HG02678 (cell line): ENCODE results near the gene SGSH.

Experiments
- ATAC-seq: cut with Tn5 transposase; IDR thresholded peaks from one replicate; pipeline ENCODE4 v1.9.1; 2021; ENCODE audit warnings: mild to moderate bottlenecking, moderate library complexity; ENCODE audit not compliant: unreplicated experiment

The SGSH gene

DNA sequence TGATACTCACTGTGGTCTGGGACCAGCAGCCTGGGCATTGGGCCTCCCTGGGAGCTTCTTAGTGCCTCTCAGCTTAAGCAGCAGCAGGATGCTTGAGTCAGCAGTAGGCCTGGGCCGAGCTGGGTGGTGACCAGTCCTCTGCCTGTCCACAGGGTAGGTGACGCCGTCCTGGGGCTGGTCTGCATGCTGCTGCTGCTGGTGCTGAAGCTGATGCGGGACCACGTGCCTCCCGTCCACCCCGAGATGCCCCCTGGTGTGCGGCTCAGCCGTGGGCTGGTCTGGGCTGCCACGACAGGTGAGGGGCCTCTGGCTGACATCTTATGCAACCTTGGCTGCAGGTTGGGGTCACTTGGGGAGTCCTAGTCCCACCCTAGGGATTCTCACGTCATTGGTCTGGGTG is 7.5 kb upstream of the SGSH start:
- ATAC-seq, result no peak

DNA sequence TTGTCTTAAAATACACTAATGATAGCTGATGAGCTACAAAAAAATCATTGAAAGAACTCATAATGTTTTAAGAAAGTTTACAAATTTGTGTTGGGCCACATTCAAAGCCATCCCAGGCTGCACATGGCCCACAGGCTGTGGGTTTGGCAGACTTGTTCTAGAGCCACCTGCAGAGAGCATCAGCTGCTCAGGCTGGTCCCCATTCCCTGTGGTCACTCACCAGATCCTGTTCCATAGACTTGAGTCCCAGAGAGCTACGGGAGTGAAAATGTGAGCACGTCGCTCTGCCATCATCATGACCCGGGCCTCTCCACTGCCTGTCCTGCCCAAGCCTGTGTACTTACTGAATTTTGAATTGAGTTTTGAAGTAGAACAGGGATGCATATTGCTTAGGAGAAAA is 7.0 kb upstream of the SGSH start:
- no peak for ATAC-seq

DNA sequence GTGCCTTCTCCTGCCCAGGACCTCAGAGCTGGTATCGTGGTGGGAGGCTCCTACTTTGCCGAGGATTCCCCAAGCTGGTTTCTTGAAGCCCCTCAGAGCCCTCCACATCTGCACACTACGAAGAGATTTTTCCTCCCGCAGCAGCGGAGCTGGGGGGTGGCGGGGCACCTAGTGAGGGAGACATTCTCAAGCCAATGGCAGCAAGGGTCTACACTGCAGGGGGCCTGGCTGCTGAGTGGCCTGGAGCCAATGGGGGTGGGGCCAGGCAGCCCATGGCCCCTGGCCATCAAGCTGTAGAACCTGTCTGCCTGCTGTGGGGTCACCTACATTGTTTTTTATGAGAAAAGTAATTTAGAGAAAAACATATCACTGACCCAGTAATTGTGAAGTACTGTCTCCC is 5.1 kb upstream of the SGSH start:
- ATAC-seq, result no peak

DNA sequence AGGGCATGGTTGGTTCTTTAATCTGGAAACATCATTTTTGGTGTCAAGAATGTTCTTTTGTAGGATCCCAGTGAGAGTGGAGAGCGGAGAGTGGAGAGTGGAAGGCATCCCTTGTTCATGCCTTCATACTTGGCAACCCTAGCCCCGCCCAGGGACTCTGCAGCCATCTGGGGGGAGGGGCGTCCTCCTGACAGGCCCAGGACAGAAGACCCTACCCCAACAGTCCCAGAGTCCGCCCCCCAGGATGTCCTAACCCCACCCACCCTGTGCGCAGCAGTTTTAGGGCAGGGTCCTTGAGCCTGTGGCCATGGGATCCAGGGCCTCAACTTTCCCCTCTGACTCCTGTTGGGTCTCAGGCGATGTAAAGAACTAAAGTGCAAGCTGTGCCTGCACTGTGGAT is 4.5 kb upstream of the SGSH start:
- ATAC-seq, result no peak

DNA sequence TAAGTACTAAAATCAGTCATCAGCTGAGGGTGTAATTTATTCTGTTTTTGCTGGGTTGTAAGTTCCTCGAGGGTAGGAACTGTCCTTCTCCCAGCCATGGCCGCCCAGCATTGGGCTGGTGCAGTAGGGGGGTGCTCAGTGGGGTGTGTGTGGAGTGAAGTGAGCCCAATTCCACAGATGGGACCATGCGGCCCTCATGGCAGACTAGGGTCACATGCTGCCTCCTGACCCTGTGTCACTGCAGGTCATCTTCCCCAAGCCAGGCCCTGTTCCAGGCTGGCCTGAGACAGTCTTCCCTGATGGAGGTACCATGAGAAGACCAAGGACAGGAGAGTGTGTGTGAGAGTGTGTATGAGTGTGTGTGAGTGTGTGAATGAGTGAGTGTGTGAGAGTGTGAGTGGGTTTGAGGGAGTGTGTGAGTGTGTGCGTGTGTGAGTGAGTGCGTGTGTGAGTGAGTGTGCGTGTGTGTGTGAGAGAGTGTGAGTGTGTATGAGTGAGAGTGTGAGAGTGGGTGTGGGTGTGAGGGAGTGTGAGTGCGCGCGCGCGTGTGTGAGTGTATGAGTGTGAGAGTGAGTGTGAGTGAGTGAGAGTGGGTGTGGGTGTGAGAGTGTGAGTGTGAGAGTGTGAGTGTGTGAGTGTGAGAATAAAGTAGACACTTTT is 3.8 kb upstream of the SGSH start:
- ATAC-seq, result no peak

DNA sequence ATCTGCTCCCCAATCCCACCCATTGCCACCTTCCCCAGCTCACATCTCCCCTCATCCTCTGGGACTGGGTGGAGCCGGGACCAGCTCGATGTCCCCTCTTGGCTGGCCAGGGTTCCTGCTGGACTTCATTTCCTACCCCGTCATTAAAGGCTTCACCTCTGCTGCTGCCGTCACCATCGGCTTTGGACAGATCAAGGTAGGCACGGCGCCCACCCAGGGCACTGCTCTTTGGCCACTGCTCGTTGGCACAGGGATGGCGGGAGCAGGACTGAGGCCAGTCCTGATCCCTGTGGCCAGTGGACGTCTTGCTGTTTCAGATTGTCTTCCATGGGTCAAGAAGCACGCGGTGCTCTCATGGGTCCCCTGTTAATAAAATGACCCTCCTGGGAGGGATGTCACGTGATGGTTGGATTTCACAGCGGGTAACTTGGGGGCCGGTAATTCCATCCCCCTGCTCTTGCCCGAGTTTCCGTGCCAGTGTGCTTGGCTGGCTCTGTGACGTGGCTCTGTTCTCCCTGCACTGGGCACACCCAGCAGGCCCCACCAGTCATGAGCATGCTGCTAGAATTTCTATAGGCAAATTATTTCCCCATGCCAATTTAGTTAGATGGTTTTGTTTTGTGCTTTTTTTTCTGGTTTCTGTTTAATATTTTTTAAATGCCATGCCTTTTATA is 3.1 kb upstream of the SGSH start:
- ATAC-seq, result no peak

DNA sequence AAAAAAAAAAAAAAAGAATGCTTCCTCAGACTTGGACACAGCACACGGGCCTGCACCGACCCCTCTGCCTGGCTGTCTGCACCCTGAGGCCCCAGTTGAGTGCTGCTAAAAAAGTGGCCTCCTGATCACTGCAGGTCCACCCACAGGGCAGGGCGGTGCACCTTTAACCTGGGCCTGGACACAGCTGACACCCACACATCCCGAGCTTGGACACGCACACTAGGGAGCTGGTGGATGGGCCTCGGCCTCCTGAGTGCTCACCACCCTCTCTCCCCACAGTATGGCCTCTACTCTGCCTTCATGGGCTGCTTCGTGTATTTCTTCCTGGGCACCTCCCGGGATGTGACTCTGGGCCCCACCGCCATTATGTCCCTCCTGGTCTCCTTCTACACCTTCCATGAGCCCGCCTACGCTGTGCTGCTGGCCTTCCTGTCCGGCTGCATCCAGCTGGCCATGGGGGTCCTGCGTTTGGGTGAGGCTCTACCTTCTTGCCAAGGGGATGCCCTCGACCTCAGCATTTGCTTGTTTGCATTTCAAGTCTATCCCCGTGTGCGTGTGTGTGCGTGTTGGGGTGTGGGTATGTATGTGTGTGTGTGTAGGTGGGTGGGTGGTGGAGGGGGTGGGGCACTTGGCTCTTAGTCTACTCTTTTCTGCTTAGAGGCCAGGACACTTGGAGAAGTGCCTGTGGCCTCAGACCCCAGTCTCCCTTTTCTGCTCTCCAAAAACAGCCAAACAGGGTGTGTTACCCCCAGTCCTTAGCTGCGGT is 2.4 kb upstream of the SGSH start:
- no peak for ATAC-seq

DNA sequence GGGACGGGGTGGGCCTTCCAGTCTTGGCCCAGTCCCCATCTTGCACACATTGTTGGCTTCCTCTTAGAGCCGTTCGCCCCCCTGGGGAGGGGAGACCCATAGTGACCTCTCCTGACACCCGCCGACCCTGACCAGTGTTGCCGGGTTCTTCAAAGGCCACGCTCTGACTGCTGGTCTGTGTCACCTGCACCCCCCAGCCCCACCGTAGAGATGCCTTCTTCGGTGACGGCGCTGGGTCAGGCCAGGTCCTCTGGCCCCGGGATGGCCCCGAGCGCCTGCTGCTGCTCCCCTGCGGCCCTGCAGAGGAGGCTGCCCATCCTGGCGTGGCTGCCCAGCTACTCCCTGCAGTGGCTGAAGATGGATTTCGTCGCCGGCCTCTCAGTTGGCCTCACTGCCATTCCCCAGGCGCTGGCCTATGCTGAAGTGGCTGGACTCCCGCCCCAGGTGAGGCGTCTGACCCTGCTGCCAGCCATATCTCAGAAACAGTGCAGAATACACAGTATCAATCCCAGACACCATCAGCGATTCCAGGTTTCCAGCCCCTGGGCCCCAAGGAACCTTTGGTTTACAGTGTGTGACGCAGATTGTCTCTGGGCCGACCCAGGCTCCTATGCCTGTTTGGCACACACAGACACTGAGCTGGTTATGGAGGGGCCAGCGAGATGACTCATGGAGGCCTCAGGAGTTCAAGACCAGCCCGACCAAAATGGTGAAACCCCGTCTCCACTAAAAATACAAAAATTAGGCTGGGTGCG is 1.4 kb upstream of the SGSH start:
- ATAC-seq, result no peak

DNA sequence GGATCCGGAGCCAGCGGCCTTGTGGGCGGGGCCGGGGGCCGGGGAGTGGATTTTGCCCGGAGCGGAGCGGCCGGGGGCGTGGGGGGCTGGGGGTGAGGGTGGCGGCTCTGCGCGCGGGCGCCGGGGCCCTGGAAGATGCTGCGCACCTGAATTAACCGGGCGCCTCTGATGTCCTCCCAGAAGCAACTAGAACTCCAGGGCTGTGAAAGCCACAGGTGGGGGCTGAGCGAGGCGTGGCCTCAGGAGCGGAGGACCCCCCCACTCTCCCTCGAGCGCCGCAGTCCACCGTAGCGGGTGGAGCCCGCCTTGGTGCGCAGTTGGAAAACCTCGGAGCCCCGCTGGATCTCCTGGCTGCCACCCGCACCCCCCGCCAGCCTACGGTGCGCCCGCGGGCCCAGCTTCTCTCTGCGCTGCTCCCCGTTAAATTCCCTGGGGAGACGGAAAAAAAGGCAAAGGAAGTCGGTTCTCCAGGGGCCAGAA is 643 bp upstream of the SGSH start:
- peak; percentile 6 for ATAC-seq

DNA sequence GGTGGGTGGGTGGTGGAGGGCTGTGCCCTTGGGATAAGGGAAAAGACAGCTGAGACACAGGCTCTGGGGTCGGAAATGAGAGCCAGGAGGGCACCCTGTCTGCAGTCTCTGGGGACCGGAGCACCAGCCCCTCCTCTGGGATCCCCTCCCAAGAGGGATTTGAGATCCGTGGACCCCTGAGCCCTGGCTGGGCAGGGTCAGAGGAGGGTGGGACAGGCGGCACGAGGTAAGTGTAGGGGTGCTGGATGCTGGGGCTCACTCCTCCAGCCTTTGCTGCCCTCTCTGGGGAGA is 425 bp downstream of the SGSH start:
- ATAC-seq, result no peak

DNA sequence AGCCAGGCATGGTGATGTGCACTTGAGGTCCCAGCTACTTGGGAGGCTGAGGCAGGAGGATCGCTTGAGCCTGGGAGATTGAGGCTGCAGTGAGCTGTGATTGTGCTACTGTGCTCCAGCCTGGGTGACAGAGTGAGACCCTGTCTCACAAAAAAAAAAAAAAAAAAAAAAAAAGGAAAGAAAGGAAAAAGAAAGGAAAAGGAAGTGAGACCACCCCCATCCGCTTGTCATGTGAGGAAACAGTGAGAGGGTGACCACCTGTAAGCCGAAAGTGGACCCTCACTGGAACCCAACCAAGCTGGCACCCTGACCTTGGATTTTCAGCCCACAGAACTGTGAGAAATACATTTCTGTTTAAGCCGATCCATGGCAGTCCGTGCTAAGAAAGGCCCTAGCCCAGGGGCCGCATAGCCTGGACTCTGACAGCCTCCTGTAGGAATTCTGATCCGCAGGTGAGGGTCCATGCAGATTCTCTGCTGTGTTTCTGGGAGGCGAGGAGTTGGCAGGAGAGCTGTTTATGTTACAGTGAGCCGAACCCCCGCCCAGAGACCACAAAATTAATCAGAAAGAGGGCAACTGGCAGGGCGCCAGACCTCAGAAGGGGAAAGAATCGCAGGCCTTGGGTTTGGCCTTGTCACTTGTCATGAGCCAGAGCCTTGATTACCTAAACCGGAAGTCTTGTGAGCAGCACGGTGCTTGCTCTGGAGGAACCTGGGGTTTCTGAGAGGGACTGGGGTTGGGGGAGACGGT is 945 bp downstream of the SGSH start:
- ATAC-seq, result peak; percentile 66

DNA sequence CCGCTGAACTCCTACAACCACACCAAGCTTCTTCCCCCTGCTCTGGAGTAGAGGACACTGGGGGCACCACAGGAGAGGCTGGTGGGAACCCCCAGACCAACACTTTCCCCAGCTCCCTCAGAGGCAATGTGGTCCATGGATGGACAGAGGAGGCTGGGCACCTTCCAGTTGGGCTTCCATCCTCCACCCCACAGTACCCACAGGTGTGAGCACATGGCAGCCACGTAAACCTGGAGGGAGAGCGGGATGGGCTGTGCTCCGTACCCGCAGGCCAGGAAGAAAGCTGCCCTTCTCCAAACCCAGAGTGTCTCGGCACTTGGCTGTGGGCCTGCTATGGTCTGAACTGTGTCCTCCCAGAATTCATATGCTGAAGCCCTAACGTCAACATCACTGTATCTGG is 1.7 kb downstream of the SGSH start:
- no peak for ATAC-seq

DNA sequence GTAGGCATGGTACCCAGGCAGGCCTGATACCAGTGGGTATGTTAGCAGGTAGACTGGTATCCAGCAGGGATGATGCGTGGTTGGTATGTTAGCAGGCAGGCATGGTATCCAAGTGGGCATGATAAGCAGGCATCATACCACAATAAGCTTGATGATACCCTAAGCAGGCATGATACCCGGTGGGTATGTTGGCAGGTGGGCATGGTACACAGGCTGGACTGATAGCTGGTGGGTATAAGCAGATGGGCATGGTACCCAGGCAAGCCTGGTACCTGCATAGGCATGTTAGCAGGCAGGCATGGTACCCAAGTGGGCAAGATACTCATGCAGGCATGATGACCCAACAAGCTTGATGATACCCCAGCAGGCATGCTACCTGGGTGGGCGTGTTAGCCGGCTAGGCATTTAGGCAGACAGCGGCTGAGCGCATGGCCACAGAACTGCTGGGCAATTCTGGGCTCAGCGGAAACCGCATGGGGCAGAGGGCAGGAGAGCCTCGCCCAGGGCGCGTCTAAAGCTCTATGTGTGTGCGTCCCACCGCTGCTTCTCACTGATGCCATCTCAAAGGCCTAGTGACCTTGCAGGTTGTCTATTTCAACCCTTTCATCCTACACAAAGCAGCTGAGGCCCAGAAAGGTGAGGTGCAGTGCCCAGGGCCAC is 2.3 kb downstream of the SGSH start:
- ATAC-seq, result no peak

DNA sequence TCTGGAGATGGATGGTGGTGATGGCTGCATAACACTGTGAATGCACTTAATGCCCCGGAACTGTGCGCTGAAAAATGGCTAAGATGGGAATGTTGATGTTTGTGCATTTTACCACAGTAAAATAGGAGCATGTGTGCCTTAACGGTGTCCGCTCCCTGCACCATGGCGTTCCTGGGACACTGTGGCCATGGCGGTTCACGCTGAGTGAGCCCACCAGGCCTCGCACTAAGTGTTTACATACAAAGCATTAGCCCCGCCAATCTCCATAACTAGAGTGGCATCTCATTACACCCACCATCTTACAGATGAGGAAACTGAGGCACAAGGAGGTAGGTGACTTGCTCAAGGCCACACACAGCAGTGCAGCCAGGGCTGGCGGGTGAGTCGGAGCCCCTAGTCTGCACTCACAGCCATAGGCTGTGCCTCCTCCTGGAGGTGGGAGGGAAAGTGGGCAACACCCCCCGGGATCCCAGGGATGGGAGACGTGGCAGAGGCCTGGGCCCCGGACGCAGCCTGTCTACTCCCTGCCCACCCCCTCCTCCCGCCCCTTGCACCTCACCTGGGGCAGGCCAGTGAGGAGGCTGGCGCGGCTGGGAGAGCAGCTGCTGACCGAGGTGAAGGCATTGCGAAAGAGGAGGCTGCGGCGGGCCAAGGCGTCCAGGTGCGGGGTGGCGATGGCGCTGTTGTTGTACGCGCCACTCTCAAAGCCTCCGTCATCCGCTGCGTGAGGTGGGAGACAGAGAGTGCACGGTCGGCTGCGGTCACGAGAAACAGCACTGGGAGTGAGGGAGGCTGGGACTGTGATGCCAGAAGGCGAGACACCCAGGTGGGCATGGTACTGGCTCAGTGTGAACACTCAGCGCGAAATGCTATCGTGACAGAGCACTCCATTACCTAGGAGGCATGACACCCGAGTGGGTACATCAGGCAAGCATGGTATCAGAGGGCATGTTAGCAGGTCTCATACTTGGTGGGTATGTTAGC is 3.4 kb downstream of the SGSH start:
- no peak for ATAC-seq

DNA sequence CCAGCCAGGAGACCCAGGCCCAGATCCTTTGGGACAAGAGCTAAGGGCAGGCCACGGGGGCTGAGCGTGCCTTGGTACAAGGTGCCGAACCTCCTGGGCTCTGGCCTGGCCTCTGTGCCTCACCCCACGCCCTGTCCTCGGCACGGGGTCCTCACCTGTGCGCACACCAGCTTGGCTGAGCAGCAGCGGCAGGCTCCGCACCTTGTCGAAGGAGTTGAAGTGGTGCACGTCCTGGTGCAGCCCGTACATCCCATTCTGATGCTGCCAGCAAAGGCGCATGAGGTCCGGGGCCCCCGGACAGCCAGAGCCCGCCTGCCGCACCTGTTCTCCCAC is 5.3 kb downstream of the SGSH start:
- no peak for ATAC-seq

DNA sequence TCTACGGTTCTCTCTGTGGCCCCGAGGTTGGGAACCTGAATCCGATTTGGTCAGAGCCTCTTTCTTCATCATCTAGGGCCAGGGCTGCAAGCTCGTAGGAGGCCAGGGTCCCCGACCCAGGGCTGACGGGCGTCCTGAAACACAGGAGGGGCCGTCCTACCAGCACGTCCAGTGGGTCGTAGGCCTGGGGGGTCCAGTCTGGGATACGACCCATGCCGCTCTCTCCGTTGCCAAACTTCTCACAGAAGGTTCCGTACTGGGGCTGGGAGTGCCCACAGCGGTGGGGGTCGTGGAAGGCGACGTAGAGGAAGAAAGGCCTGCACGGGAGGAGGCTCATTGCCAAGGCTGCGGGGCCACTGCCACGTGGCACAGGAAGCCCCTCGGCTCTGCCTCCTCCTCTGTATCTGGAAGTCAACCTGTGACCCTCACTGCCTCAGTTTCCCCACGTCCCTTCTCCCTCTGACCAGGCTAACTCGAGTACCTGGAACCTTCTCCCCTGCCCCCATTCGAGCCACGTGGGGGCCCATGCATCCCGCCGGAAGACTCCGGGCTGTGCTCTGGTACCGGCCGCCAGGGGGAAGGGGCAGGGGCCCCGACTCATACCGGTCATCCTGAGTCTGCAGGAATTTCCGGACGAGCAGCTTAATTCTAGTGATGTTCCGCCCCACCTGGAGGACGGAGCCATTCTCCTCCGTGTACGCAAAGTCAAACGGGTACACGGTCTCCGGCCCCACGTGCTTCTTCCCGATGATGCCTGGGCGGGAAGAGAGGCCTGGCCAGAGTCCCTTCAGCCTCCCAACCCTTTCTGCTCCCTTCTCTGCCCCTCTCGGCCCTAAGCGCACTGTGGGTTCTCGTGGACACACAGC is 5.9 kb downstream of the SGSH start:
- no peak for ATAC-seq

DNA sequence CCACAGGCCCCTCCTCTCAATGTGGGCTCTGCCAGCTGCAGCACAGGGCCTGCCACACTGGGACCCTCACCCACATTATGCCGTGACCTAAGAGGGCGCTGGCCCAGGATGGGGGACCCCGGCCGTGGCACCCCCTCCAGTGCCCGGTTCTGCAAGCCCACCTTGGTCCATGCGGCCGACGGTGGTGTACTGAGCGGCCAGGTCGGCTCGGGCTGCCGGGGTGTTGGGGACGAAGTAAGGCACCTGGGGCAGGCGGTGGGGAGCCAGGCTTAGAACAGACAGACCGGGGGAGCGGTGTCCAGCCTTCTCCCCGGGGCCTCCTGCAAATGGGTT is 6.5 kb downstream of the SGSH start:
- no peak for ATAC-seq

DNA sequence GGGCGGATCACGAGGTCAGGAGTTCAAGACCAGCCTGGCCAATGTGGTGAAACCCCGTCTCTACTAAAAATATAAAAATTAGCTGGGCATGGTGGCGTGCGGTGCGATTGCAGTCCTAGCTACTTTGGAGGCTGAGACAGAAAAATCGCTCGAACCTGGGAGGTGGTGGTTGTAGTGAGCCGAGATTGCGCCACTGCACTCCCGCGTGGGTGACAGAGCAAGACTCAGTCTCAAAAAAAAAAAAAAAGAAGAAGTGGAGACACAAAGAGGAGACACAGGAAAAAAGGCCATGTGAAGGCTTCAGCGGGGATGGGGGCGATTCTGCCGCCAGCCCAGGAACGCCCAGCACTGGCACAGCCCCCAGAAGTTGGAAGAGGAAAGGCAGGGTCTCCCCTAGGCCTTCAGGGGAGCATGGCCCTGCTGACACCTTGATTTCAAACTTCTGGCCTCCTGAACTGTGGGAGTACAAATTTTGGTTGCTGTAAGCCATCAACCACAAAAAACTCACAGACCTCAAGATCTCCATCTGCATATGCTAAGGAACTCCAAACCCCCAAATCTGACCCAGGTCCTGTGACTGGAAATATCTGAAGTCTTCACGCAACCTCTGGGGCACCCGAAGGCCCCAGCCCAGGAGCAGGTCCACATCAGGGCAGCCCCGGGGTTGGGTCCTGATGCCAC is 7.0 kb downstream of the SGSH start:
- no peak for ATAC-seq
